Muscle of back (tissue), 11 donors: ENCODE data around the gene PCCA. TPM values are rescaled to one million over a fixed set of nuclear protein-coding genes. Genes with fewer than 3 reads are reported as not detected.
"Not testable (repeated sequence)": the region's sequence is repeated elsewhere in the genome, so short reads cannot be mapped to it uniquely, and the experiment has no call there.

Experiments
- DNase-seq, 3 donors: peaks; one replicate each; pipeline versions ENCODE4 v3.0.0 to v3.0.0-alpha.2; 2013
- polyA plus RNA-seq, 10 donors: library from polyadenylated mRNA; unstranded; fragments of 120-200 nt; gene quantifications; one replicate each; pipeline ENCODE4 v1.2.1, GENCODE V29; 2013; ENCODE audit not compliant: insufficient read length in 10 of 10

PCCA gene
- polyA plus RNA-seq, 10 donors: 23.8 to 41.1 (median 30.3) TPM

DNA sequence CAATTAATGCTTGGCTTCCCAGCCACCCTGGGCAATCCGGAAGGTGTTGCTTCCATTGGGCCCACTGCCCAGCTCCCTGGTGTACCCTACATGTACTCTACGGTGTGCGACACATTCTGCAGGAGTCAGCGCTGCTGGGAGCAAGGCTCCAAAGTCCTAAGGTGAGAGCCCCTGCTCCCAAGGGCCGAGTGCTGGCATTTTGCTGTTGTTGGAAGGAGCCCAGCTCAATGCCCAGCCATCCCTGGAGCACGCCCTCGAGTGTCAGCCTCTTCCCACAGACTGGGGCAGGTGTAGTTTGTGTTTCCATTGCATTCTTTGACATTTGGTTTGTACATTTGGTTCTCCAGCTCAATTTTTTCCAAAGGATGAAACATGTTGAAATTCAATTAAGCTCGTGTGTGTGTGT lies 435.1 kb downstream of the PCCA start:
- no peak for DNase-seq

DNA sequence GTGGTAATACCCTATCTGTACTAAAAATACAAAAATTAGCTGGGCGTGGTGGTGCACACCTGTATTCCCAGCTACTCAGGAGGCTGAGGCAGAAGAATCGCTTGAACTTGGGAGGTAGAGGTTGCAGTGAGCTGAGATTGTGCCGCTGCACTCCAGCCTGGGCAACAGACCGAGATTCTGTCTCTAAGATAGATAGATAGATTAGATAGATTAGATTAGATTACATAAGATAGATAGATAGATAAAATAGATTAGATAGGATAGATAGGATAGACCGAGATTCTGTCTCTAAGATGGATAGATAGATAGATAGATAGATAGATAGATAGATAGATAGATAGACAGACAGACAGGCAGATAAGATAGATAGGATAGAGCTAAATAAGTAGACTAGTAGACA lies 435.8 kb downstream of the PCCA start:
- DNase-seq: not testable (repeated sequence)

DNA sequence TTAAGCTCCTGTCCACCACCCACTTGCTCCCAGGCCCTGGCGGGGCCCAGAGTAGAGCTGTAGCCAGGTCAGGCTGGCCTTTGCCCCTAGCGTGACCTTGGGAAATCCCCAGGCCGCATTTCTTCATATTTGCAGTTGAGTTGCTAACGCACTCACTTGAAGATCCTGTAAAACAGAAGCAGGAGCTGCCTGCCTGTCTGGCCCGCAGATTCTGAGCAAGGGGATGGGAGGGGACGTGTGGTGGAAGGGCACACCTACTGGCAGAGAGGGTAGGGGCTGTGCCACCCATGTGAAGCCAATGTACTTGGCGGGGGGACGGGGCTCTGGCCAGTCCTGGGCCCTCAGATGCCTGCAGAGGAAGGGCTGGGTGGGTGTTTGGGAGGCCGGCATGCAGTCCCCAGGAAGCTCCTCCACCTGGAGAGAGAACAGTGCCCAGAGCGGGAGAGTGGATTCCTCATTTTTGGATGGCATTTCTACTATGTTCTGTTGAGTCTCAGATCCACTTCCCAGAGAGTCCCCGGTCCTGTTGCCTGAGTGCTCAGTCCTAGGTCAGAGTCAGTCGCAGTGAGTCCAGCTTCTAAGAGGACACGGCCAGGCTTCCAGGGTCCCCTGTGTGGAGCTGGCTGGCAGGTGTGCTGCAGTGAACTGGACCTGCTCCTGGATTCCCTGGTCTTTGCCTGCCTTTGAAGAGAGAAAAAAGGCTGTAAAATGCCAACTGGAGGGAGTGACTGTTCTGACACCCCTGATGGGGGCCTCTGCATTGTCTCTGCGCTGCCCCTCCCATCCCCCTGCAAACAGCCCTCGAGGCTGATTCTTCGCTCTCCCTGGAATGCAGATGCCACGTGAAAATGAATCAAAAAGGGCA lies 436.8 kb downstream of the PCCA start:
- no peak for DNase-seq

DNA sequence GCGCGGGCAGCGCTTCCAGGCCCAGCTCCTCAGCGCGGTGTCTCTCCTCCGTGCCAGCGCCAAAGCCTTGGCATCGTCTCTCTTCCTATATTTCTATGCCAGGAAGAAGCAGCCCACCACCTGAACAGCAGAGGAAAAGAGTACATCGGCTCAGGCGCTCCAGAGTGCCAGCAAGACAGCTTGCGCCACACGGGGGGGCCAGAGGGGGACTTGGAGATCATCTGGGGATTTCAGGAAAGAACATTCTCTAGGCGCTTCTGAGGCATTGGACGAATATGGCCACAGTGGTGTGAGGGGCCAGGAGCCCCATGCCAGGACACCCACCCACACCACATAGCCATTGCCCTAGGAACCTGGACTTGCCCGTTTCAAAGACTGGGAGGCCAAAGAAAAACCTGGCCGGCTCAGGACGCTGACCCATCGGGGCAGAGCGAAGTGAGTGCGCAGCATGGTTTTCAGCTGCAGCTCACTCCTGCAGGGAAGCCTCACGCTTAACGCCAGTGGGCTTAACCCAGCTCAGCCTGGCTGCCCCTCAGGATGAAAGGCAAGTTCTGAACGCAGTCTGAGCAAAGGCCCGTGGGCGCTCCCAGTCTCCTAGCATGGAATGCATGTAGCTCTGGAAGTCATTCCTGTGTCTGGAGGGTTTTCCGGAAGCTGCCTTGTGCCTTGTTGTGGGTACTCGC lies 437.6 kb downstream of the PCCA start:
- DNase-seq: no peak

DNA sequence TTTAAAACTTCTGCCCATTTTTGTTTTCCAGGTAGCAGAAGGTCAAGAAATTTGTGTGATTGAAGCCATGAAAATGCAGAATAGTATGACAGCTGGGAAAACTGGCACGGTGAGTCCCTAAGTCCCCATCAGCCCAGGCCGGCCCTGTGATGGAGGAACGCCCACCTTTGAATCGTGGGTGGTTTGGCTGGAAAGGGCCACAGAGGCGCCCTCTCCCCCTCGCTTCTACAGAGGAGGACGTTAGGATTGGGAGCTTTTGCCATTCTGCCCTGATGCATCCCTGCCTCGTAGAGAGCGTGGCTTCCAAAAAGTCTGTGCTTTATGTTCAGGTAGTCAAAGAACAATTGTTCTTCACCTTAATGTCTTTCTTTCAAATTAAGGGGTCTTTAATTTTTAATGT lies 438.8 kb downstream of the PCCA start:
- DNase-seq: no peak

DNA sequence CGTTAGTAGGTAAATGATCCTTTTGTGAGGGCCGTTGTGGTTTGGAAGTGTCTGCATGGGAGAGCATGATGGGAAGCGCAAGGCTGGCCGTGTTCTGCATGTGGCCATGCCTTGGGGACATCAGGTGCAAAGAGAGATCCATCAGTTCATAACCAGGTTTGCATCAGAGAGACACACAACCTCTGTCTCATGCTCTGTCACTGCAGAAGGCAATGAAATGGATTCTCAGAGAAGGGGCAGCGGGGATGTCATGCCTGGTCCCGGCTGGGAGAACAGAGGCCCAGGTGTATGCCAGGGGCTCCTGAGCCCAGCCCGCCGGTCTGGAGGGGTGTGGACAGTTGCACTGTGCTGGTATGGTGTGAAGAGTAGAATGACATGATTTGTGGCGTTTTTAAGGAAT lies 439.5 kb downstream of the PCCA start:
- no peak for DNase-seq

DNA sequence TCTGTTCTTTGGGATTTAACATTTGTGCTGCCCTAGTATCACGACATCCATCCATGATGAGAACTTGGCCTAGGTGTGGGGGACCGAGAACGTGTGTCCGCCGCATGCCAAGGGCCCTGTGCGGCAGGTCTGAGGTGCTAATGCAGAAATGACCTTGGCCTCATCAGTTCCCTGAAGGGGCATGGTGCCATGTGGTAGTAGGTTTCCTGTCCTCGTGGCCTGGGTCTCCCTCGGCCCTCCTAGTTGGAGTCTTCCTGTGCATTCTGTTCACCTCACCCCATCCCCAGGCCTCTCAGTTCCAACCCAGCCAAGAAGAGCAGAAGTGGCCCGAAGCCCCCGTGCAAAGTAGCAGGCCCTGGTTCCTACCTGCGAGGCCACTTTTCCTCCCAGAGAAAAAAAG lies 439.9 kb downstream of the PCCA start:
- no peak for DNase-seq

DNA sequence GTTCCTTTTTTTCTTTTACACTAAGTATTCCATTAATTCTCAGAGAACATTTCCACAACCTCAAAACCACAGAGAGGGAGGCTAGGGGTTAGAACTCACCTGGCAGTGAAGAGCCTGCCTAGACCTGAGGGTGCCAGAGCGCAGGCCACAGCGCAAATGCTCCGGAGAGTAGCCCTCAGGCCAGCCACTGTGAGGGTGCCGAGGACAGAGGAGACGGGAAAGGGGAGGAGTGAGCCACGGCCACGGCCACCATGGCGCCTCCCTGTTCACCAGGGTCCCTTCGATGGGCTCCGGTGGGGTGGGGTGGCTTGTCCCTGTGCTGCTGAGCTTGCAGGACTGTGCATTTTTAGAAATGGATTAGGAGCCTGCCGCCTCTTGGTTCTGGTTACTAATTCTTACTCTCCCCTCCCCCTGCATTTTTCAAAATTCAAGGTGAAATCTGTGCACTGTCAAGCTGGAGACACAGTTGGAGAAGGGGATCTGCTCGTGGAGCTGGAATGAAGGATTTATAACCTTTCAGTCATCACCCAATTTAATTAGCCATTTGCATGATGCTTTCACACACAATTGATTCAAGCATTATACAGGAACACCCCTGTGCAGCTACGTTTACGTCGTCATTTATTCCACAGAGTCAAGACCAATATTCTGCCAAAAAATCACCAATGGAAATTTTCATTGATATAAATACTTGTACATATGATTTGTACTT lies 440.9 kb downstream of the PCCA start:
- DNase-seq: no peak

DNA sequence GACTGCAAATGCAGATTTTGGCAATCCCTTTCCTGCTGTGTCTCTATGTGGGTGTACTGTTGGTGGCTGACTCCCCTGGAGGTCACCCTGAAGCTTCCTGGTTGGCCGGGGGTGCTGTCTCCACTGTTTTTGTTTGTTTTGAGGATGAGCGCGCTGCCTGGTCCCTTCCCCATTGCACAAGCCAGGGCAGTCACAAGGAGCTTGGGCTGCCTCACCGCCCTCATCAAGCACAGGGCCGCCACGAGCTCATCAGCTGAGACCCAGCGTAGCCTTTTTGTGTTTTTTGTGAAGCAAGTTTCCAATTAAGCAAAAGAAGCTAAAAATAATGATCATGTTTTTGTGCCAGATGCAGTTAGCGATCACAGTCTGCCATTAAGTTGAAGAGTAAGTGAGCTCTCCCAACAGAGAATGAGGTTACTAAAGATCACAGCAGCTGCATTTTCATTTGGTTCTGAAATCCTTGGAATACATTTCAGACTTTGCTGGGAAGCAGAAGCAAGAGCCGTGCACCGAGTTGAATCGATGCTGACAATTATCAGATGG lies 441.8 kb downstream of the PCCA start:
- DNase-seq: peak in 1 of 3 donors; percentile 61

DNA sequence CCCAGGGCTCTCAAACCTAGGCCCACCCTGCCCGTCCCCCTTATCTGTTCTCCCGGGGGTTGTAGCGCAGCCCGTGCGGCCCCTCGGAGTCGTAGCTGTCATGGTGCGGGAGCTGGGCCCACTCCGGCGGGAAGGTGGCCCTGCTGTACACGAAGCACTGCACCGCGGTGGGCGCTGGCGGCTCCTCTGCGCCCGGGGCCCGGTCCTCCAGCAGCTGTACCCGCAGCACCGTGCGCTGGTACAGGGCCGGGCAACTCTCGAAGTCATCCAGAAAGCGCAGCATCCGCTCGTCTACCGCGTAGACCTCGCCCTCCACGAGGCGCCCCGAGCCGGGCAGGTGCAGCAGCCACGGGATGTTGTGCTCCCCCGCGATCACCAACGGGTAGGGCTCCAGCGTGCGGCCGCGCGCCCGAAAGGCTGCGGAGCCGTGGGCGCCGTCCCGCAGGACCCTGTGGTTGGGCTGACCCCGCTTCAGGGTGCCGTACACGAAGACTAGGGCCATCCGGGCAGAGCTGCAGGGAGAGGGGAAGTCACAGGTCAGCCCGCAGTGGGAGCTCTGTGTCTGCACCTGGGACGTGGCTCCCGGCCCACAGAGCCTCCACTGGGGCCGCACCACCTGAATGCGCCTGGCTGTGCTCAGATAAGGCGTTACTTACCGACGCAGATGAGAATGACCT lies 443.3 kb downstream of the PCCA start:
- no peak for DNase-seq

DNA sequence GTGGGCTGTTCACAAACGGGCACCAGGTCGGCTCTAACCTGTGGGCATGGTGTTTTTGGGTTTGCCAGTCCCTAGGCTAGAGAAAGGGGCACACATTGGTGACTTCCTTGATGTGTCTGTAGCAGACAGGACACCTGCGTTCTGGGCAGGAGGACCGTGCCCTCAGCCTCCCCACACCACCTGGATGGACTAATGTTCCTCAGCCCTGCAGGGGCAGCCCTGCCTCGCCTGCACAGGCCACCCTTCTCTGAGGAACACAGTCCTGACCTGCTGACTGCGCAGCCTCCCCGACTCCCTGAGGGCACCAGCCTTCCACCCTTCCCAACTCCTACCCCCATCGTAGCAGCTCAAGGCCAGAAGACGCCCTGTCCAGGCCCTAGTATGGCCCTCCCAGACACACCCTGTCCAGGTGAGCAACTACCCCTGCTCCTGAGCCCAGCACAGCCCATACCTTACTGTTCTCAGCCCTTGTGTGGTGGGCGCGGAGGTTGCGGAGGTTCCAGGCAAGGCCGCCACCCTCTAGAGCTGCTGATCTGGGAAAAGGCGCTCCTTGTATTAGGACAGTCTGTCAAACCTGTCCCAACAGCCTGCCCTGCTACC lies 444.0 kb downstream of the PCCA start:
- no peak for DNase-seq

DNA sequence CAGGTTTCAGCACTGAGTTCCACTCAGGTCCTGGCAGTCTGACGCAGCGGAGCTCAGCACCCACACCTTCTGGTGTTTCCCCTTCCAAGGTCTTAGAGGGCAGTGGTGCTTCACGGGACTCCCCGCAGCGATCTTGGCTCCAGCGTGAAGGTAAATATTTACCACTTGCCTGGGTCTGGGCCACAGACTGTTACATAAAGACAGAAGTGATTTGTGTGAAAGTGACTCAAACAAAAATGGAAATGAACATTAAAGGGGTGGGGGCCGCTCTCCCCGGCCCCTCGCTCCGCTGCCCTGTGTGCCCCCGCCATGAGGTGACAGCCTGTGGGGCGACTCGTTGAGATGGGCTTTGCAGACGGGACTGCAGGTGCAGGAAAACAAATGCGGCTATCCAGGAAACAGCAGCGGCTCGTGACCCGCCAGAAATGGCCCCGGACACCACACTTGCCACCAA lies 444.7 kb downstream of the PCCA start:
- DNase-seq: no peak

DNA sequence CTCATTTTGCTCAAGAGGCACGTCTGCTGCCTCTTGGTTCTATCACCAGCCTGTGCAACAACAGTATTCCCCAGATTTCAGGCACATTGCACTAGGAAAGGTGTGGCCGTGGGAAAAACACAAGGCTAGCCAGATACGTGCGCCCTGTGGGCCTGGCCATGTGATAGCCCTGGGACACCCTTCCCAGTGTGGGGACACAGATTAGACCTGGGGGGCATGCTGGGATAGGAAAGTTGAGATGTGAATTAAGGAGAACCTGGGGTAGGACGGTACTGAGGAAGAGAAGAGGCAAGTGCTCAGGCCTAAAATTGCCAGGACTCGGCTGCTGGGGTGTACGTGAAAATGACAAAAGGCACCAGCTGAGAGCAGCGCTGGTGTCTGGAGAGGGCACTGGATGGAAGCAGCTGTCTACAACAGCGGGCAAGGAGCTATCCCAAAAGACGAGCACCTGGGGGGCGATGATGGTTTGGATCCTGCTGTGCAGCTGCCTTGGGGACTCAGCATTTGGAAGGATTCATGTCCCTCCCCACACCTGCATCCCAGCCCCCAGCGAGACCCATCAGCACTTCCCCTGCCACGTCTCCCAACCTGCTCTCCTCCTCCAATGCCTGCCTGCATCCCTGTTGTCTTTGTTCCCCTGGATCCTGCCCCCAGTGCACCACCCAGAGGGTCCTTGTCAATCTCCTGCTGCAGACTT lies 445.4 kb downstream of the PCCA start:
- no peak for DNase-seq

DNA sequence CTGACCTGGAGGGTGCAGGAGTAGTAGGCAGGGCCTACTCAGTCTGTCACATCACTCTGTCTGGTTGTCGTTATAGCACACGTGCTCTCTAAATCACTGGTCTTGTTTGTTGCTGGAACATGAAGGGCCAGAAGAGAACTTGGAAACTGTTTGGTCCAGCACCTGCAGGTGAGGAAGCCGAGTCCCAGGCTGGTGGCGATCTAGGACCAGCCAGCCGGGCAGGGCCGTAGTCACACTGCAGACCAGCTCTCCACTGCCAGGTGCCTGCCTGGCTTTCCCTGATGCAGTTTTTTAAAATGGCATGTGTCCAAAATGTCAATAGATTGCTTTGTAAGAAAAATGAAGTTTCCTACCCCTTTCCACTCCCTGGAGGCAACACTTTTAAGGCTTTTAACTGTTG lies 446.0 kb downstream of the PCCA start:
- DNase-seq: no peak

DNA sequence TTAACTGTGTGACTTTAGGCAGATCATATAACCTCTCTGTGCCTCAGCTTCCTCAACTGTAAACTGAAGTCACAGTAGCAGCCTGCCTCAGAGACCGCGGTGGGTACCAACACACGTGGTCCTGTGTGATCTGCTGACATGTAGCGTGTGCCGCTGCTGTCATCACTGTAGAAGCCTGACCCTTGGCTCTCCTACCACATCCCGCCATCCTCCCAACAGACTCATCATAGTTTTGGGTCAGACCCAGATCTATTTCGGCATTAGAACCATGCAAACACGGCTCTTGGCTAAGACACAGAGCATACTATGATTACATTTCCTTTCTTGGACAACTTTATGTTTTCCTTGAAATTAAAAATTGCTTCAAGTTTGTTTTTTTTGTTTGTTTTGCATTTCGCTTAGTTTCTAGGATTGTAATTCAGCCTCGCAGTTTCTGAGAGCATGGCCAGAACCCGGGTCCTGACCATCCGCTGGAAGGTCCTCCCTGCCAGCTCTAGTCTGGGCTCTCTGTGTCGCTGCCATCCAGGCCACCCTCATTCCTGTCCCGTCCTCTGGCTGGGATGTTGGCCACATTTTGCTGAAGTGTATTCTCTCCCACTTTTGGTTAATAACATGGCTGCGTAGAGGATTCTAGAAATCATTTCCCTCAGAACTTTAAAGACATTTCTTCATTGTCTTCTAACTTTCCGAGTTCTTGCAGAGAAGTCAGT lies 446.7 kb downstream of the PCCA start:
- DNase-seq: peak in 2 of 3 donors; percentile 22 to 59

DNA sequence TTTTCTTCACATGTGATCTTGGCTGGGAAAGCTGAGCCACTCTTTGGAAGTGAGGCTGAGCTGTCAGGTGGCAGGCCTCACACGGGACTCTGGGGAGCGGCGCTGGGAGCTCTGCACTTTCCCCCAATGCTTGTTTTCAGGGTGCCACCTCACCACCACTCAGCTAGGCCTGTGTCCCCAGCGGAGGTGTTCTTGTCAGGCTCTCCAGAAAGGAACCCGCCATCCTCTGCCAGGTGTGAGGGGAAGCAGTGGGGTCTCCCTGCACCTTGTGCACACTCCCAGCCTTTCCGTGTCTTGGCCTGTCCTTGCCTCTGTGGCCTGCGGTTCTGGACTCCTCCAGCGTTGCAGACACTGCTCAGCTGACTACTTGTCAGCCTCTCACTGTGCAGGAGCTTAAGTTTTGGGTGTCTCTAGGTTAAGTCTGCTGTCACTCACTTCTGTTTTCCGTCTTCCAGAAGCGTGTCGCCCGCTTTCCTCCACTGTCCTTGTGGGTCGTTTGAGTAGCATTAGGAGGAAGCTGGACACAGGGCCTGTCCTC lies 447.8 kb downstream of the PCCA start:
- no peak for DNase-seq

DNA sequence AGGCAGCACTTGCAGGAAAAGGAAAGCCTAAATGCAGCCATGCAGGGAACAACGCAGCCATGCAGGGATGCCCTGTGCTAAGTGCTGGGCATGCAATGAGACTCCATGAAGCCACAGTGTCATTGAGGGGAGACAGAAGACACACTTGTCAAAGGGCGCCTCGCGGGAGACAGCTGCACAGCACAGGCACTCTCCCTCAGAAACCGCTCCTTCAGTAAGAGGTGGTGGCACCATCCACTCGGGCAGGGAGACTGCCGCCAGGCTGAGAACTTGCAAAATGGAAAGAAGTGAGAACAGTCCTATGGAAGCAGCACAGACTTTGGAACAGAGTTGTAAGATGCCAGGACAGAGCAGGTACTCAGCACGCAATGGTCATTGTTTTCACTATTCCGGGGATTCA lies 448.6 kb downstream of the PCCA start:
- DNase-seq: no peak

DNA sequence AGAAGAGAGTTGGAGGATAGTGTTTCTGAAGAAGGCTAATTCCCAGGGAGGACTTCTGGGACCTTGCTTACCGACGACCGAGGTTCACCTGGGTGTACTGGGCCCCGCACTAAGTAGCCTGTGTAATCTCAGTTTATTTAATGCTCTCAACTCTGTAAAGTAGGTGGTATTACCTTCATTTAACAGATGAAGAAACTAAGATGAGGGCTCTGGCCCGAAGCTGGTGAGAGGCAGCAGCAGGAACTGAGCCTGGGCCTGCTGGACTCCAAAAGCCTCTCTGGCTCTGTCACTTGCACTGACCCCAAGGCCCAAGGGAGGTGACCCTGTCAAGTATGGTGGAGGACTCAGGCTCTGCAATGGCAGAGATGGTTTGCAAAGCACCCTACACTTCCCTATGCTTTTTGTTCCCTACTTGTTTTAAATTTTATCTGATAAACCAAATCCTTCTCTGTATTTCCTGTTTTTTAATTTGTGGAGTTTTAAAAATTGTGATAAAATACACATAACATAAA lies 449.1 kb downstream of the PCCA start:
- no peak for DNase-seq

DNA sequence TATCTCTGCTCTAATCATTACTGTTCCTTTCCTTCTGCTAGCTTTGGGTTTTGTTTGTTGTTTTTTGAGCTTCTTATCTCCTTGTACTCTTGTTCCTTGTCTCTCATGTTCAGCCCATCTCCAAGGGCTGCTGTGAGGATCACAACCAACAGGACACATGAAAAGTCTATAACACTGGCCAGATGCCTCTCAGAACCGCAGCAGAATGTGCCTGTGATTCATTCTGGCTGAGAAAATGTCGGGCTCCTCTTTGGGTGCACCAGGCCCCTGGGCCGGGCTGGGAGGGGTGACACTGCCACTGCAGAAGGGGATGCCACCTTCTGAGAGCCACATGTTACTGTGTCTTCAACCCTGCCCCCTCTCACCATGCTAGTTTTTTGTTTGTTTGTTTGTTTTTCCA lies 451.7 kb downstream of the PCCA start:
- DNase-seq: no peak
